ENCODE measurements around the gene SPTSSA. TPM values are rescaled to one million over a fixed set of nuclear protein-coding genes. Genes with fewer than 3 reads are reported as not detected.

Gene SPTSSA
- total and polyA plus RNA-seq, 2 experiments from 2014 or later: 27.5 to 36.4 TPM

DNA sequence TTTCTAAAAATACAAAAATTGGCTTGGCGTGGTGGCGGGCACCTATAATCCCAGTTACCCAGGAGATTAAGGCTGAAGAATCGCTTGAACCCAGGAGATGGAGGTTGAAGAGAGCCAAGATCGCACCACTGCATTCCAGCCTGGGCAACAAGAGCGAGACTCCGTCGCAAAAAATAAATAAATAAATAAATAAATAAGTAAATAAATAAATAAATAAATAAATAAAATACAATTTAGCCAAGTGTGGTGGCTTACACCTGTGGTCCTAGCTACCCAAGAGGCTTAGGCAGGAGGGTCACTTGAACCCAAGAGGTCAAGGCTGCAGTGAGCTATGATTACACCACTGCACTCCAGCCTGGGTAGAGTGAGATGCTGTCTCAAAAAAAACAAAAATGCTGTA lies 26.5 kb upstream of the SPTSSA start:
- ATAC-seq: no peak
- peaks cover 5% of the 10 kb centered on the region; the same call in 2 of the 3 replicates for H3K4me1 Mint-ChIP-seq
- Histone ChIP-seq H3F3A (replicated peaks; ENCODE audit: low read depth) (no peaks in the 10 kb centered on the region), H3K4me3 (no peak overlapping the region), H4K20me1 (replicated peaks; ENCODE audit: insufficient read depth) (no peaks in the 10 kb centered on the region), H3K27ac (ENCODE audit: low read depth) (no peak overlapping the region), H2AFZ (no peak overlapping the region), H3K4me1 (ENCODE audit: insufficient read depth) (0 out of 2 replicates have a peak, but pooled peaks cover 2% of the 10 kb centered on the region), H3K27me3 (ENCODE audit: insufficient read depth) (no peaks in the 10 kb centered on the region), H3K9me2 (ENCODE audit: insufficient read depth) (no peaks in the 10 kb centered on the region), H3K4me2 (no peak overlapping the region), H3K79me2 (replicated peaks; ENCODE audit: insufficient read depth) (no peaks in the 10 kb centered on the region), H3K36me3 (ENCODE audit: insufficient read depth) (no peaks in the 10 kb centered on the region)
- H3K36me3 Mint-ChIP-seq (ENCODE audit: low read depth): no peaks in the 10 kb centered on the region
- no peak overlapping the region for H3K27ac Mint-ChIP-seq
- peaks cover 4% of the 10 kb centered on the region for H3K27me3 Mint-ChIP-seq (ENCODE audit: insufficient read depth, low read depth, poor library complexity)
- H3K9me3 Mint-ChIP-seq: no peaks in the 10 kb centered on the region; the same call in 2 of the 3 replicates
- TF ChIP-seq JUNB (IDR thresholded peaks at IDR 0.05; ENCODE audit: unreplicated experiment) (no peak), ZNF462 (CRISPR knock-in tag; IDR thresholded peaks at IDR 0.05) (no peak), STAT1 (IDR thresholded peaks at IDR 0.05; ENCODE audit: unreplicated experiment) (no peak), ETS1 (IDR thresholded peaks at IDR 0.05) (no peak), POLR2AphosphoS5 (IDR thresholded peaks at IDR 0.05; ENCODE audit: low read depth) (no peak), NANOG (IDR thresholded peaks at IDR 0.05; ENCODE audit: borderline replicate concordance) (no peak), ZNF114 (CRISPR knock-in tag; IDR thresholded peaks at IDR 0.05) (no peak), EZH2phosphoT487 (IDR thresholded peaks at IDR 0.05; ENCODE audit: unreplicated experiment) (no peak), CREB1 (CRISPR knock-in tag; IDR thresholded peaks at IDR 0.05; ENCODE audit: low read depth) (no peak), ZNF331 (CRISPR knock-in tag; IDR thresholded peaks at IDR 0.05; ENCODE audit: low read depth) (no peak), EZH2 (IDR thresholded peaks at IDR 0.05; ENCODE audit: low read depth, unreplicated experiment) (no peak)
- TF ChIP-seq, protein P1, sequence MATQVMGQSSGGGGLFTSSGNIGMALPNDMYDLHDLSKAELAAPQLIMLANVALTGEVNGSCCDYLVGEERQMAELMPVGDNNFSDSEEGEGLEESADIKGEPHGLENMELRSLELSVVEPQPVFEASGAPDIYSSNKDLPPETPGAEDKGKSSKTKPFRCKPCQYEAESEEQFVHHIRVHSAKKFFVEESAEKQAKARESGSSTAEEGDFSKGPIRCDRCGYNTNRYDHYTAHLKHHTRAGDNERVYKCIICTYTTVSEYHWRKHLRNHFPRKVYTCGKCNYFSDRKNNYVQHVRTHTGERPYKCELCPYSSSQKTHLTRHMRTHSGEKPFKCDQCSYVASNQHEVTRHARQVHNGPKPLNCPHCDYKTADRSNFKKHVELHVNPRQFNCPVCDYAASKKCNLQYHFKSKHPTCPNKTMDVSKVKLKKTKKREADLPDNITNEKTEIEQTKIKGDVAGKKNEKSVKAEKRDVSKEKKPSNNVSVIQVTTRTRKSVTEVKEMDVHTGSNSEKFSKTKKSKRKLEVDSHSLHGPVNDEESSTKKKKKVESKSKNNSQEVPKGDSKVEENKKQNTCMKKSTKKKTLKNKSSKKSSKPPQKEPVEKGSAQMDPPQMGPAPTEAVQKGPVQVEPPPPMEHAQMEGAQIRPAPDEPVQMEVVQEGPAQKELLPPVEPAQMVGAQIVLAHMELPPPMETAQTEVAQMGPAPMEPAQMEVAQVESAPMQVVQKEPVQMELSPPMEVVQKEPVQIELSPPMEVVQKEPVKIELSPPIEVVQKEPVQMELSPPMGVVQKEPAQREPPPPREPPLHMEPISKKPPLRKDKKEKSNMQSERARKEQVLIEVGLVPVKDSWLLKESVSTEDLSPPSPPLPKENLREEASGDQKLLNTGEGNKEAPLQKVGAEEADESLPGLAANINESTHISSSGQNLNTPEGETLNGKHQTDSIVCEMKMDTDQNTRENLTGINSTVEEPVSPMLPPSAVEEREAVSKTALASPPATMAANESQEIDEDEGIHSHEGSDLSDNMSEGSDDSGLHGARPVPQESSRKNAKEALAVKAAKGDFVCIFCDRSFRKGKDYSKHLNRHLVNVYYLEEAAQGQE (IDR thresholded peaks at IDR 0.05; ENCODE audit: unreplicated experiment): no peak
- TF ChIP-seq, protein P2, sequence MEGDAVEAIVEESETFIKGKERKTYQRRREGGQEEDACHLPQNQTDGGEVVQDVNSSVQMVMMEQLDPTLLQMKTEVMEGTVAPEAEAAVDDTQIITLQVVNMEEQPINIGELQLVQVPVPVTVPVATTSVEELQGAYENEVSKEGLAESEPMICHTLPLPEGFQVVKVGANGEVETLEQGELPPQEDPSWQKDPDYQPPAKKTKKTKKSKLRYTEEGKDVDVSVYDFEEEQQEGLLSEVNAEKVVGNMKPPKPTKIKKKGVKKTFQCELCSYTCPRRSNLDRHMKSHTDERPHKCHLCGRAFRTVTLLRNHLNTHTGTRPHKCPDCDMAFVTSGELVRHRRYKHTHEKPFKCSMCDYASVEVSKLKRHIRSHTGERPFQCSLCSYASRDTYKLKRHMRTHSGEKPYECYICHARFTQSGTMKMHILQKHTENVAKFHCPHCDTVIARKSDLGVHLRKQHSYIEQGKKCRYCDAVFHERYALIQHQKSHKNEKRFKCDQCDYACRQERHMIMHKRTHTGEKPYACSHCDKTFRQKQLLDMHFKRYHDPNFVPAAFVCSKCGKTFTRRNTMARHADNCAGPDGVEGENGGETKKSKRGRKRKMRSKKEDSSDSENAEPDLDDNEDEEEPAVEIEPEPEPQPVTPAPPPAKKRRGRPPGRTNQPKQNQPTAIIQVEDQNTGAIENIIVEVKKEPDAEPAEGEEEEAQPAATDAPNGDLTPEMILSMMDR (conservative IDR thresholded peaks at IDR 0.05; ENCODE audit: low read depth in 2 of 2): no peak
- no peak overlapping the region for H3K4me3 Mint-ChIP-seq
- no peak for DNase-seq (ENCODE audit: low spot score)

Measured in GM23338 (cell line).